Esophagus squamous epithelium (tissue), 4 donors: ENCODE measurements around the gene AGL.

Source experiments
- POLR2A ChIP-seq, 4 donors: fragments of 450-650 bp; IDR thresholded peaks; one replicate each; pipeline ENCODE4 v1.6.1; 2017; ENCODE audit warnings: antibody characterized with exemption in 4 of 4, mild to moderate bottlenecking in 4 of 4, moderate library complexity in 3 of 4
- TF ChIP-seq, protein P1 (sequence below), 6 experiments: fragments of 450-650 bp in 4 of 6; fragments of 200-600 bp in 2 of 6; sonication (generic) in 2 of 6; IDR thresholded peaks; one replicate each; pipeline ENCODE4 v1.5.1; 2016 to 2019; ENCODE audit warnings: antibody characterized with exemption in 6 of 6, mild to moderate bottlenecking in 4 of 6, moderate library complexity in 4 of 6

DNA sequence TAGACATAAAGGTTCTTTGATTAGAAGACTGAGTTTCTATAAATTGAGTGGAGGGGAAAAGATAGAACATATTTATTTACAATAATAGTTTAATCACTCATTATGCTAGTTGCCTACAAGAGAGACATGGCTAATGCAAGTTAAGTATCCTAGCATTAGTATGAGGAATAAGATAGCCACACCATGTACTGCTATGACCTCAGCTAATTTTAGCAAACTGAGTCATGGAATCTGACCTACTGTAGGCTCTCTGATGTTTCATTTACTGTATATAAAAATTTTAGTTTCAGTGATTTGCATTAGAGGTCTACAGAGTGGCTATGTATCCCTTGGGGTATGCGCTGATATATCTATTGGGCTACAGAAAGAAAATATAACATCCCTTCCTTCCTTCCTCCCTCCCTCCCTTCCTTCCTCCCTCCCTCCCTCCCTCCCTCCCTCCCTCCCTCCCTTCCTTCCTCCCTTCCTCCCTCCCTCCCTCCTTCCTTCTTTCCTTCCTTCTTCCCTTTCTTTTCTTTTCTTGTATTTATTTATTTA, 5.8 kb downstream of the AGL start:
- no peak for TF ChIP-seq POLR2A (IDR thresholded peaks at IDR 0.05)
- TF ChIP-seq, protein P1, sequence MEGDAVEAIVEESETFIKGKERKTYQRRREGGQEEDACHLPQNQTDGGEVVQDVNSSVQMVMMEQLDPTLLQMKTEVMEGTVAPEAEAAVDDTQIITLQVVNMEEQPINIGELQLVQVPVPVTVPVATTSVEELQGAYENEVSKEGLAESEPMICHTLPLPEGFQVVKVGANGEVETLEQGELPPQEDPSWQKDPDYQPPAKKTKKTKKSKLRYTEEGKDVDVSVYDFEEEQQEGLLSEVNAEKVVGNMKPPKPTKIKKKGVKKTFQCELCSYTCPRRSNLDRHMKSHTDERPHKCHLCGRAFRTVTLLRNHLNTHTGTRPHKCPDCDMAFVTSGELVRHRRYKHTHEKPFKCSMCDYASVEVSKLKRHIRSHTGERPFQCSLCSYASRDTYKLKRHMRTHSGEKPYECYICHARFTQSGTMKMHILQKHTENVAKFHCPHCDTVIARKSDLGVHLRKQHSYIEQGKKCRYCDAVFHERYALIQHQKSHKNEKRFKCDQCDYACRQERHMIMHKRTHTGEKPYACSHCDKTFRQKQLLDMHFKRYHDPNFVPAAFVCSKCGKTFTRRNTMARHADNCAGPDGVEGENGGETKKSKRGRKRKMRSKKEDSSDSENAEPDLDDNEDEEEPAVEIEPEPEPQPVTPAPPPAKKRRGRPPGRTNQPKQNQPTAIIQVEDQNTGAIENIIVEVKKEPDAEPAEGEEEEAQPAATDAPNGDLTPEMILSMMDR (IDR thresholded peaks at IDR 0.05), result no peak
